ENCODE measurements around the gene PLCB4. TPM values are rescaled to one million over a fixed set of nuclear protein-coding genes. Genes with fewer than 3 reads are reported as not detected.

PLCB4 gene
- total RNA-seq, 1 donor from 2014 or later: 38.0 TPM

DNA sequence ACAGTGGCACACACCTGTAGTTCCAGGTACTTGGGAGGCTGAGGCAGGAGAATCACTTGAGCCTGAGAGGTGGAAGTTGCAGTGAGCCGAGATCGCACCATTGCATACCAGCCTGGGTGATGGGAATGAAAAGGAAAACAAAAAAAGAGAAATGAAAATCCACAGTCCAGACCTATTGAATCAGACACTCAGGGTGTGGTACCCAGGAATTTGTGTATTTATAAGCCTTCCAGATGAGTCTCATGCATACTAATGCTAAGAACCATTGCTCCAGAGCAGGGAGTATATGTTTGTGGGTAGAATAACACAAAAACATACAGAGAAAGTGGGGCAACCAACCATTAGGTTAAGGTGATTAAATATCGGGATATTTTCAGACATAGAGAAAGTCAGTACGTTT lies 36.1 kb upstream of the PLCB4 start:
- intact Hi-C loops (cut with DNase I): no loop called here
- Histone ChIP-seq H3K4me3 (no peak overlapping the region), H3K9me3 (no peaks in the 10 kb centered on the region), H3K27ac (peak overlapping the region in 1 of 2 donors; percentile 48), H3K4me1 (no peaks in the 10 kb centered on the region), H3K27me3 (no peaks in the 10 kb centered on the region), H3K36me3 (no peaks in the 10 kb centered on the region)
- TF ChIP-seq, protein P1, sequence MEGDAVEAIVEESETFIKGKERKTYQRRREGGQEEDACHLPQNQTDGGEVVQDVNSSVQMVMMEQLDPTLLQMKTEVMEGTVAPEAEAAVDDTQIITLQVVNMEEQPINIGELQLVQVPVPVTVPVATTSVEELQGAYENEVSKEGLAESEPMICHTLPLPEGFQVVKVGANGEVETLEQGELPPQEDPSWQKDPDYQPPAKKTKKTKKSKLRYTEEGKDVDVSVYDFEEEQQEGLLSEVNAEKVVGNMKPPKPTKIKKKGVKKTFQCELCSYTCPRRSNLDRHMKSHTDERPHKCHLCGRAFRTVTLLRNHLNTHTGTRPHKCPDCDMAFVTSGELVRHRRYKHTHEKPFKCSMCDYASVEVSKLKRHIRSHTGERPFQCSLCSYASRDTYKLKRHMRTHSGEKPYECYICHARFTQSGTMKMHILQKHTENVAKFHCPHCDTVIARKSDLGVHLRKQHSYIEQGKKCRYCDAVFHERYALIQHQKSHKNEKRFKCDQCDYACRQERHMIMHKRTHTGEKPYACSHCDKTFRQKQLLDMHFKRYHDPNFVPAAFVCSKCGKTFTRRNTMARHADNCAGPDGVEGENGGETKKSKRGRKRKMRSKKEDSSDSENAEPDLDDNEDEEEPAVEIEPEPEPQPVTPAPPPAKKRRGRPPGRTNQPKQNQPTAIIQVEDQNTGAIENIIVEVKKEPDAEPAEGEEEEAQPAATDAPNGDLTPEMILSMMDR (IDR thresholded peaks at IDR 0.05): no peak
- DNase-seq (ENCODE audit: low spot score in 2 of 2): no peak

DNA sequence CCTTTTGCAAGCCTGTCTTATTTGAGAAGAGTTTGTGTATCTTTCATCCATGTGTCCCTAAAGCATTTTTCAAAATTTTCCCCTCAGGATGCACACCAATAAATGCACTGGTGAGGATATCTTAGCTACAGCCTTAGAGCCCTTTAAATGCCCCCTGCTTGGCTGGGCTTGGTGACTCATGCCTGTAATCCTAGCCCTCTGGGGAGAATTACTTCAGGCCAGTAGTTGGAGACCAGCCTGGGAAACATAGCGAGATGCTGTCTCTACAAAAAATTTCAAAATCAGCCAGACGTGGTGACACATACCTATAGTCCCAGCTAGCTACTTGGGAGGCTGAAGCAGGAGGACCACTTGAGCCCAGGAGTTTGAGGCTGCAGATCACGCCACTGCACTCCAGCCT lies 33.8 kb upstream of the PLCB4 start:
- Histone ChIP-seq H3K4me3 (no peak overlapping the region), H3K27ac (no peak overlapping the region), H3K9me3 (no peaks in the 10 kb centered on the region), H3K4me1 (no peaks in the 10 kb centered on the region), H3K36me3 (no peaks in the 10 kb centered on the region), H3K27me3 (no peaks in the 10 kb centered on the region)
- TF ChIP-seq, protein P1 (IDR thresholded peaks at IDR 0.05): no peak
- DNase-seq (ENCODE audit: low spot score in 2 of 2): no peak
- intact Hi-C loops (cut with DNase I): no loop called here

DNA sequence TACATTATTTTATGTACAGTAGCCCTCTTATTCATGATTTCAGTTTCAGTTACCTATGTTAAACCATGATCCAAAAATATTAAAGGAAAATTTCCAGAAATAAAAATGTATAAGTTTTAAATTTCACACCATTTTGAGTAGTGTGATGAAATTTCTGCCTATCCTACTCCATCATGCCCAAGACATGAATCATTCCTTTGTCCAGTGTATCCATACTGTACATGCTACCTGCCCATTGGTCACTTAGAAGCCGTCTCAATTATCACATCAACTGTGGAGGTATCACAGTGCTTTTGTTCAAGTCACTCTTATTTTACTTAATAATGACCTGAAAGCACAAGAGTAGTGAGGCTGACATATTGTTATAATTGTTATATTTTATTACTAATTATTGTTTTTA lies 32.3 kb upstream of the PLCB4 start:
- Histone ChIP-seq H3K27me3 (no peaks in the 10 kb centered on the region), H3K4me1 (no peaks in the 10 kb centered on the region), H3K27ac (no peak overlapping the region), H3K36me3 (no peaks in the 10 kb centered on the region), H3K9me3 (no peaks in the 10 kb centered on the region), H3K4me3 (no peak overlapping the region)
- TF ChIP-seq, protein P1 (IDR thresholded peaks at IDR 0.05): no peak
- no peak for DNase-seq (ENCODE audit: low spot score in 2 of 2)
- intact Hi-C loops (cut with DNase I): no loop called here

DNA sequence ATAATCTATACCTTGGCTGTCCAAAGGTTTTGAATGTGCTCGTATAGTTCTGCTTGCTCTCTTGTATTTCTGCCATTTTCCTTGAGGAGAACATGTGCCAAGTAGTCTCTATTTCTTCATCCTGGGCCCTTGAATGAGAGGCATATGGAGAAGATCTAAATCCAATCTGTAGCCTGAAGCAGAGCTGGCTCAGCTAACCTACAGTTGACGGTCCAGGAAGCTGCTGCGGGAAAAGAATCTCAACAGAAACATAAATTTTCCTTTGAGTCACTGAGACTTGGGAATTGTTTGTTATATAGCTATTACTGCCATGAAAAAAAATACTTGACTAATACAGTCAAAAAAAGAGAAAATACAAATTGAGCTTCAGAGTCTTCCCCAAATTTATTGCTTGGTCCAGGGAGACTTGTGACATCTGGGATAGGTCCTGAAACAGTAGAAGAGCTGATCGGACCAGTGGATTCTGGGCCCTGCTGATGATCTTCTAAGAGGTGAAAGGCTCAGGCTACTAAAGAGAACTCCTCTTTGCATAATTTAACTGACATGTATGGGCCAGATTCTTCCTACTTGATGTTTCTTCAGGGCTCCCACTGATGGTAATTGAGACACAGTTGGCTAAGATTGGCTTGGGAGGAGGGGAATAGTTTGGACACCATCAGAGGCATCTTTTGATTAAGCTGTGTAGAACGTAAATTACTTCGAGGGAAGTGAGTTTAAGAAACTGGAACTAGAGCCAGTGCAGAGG lies 29.9 kb upstream of the PLCB4 start:
- no peak overlapping the region for H3K27ac ChIP-seq
- intact Hi-C loops (cut with DNase I): no loop called here
- H3K27me3 ChIP-seq: no peaks in the 10 kb centered on the region
- no peak for DNase-seq (ENCODE audit: low spot score in 2 of 2)
- no peaks in the 10 kb centered on the region for H3K36me3 ChIP-seq
- H3K9me3 ChIP-seq: no peaks in the 10 kb centered on the region
- H3K4me1 ChIP-seq: no peaks in the 10 kb centered on the region
- H3K4me3 ChIP-seq: no peak overlapping the region
- TF ChIP-seq, protein P1 (IDR thresholded peaks at IDR 0.05): no peak

DNA sequence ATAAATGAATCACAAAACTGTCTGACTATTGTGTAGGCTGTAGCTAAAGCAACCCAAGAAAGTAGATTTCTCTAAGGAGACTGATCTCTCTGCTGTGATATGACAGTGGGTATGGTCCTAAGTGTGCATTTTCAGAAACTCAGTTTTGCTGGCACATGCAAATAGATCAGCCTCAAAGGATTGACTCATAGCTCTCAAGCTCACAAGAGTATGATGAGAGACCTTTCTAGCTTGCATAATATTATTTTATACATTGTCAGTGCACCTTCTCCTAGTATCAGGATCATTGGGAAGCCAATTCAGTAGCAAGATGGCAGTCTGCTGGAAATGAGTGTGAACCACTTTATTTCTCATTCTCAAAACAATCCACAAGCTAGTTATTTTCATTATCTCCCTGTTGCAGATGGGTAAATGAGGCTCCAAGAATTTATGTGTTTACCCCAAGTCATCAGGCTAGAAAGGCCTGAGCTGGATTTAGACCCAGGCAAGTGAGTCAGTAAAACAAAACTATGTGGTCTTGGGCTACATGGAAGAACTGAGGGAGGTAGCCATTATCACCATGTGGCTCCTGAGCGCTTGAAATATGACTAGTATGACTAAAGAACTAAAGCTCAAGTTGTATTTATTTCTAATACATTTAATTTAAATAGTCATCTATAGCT lies 27.9 kb upstream of the PLCB4 start:
- no peaks in the 10 kb centered on the region for H3K9me3 ChIP-seq
- H3K27ac ChIP-seq: no peak overlapping the region
- no peaks in the 10 kb centered on the region for H3K4me1 ChIP-seq
- TF ChIP-seq, protein P1 (IDR thresholded peaks at IDR 0.05): no peak
- DNase-seq (ENCODE audit: low spot score in 2 of 2): no peak
- no peaks in the 10 kb centered on the region for H3K27me3 ChIP-seq
- no peak overlapping the region for H3K4me3 ChIP-seq
- no peaks in the 10 kb centered on the region for H3K36me3 ChIP-seq
- intact Hi-C loops (cut with DNase I): no loop called here
